HG02759 (cell line): ENCODE data around the gene ZNF33A.
A peak's percentile ranks its signal among the peaks of the same experiment; 100 is the strongest.
"Not testable (repeated sequence)": the region's sequence is repeated elsewhere in the genome, so short reads cannot be mapped to it uniquely, and the experiment has no call there.

ENCODE experiments used
- ATAC-seq: cut with Tn5 transposase; IDR thresholded peaks from one replicate; pipeline ENCODE4 v1.9.1; 2021; ENCODE audit warnings: mild to moderate bottlenecking, moderate library complexity; ENCODE audit not compliant: unreplicated experiment

Gene ZNF33A

DNA sequence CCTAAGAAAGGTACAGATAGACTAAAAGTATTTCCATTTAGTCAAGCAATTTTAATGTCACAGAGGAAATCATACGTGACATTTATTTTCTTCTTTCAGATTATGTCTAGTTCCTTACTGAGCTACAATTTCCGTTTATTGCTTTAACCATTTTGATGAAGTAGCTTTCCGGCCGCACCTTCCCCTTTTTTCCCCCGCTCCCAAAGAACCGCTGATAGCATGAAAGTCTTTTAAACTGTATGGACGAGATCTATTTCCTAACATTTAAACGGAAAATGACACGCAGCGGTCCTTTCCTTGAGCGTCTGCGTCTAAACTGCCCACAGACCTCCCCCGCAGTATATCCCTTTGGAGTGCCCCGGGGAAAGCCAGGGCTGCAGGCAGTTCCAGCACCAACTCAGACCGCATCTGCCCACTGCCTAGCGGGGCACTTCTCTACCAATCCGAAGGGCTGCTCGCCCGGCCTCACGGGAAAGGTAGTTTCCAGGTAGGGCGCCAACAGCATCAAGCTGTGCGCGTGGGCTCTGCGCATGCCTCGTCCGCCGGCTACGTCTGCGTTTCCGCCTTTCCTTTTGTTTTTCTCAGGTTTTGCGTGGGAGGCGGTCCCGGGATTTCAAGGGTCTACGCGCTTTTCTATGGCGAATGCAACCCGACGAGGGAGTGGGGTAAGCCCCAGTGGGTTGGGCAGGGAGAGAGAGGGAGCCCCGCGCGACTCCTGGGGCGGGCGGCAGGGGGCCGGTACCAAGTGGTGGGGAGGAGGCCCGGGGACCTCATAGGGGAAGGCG lies at the start of gene ZNF33A:
ZNF33A (plus strand) TSS at position 557 of the 785 bp plus-strand sequence. CDS start 1,667 bp downstream, outside the sequence.
- ATAC-seq, result peak; percentile 86

DNA sequence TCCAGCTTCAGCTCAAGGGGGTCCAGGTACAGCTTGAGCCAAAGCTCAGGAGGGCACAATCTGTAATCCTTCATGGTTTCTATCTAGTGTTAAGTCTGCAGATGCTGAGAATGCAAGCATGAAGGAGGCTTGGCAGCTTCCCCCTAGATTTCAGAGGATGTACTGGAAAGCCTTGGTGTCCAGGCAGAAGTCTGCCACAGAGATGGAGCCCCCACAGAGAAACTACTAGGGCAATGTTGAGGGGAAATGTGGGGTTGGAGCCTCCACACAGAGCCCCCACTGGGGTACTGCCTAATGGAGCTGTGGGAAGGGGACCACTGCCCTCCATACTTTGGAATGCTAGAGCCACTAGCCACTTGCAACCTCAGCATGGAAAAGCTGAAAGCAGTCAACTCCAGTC lies 45.5 kb upstream of the ZNF33A start:
- no peak for ATAC-seq

GRCh38 chr10:37972396-37972795 lies 38.1 kb upstream of the ZNF33A start:
- ATAC-seq, result no peak

DNA sequence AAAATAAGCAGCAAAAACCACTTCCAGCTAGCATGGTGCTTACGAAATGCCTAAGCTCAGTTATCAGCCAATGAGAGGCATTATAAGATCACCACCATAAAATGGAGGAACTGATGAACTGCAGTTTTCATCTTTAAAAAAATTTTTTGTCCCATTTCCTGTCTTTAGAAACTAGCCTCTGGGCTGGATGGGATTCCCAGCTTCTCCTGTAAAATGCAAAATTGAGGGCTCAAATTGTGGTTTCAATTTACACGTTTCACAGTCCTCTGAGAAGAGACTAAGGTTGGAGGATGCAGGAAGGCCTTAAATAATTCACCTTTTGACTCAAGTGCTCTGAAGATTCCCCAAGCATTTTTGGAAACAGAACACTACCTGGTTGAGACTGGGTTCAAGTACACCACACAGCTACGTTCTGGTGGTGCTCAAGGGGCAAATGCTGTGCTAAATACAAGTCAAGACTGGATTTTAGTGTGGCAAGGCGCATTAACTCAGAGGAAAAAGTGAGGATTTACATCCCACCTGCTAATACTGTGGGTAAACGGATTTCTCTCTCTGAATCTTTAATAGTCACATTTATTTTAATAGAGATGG lies 35.0 kb upstream of the ZNF33A start:
- ATAC-seq, result no peak

DNA sequence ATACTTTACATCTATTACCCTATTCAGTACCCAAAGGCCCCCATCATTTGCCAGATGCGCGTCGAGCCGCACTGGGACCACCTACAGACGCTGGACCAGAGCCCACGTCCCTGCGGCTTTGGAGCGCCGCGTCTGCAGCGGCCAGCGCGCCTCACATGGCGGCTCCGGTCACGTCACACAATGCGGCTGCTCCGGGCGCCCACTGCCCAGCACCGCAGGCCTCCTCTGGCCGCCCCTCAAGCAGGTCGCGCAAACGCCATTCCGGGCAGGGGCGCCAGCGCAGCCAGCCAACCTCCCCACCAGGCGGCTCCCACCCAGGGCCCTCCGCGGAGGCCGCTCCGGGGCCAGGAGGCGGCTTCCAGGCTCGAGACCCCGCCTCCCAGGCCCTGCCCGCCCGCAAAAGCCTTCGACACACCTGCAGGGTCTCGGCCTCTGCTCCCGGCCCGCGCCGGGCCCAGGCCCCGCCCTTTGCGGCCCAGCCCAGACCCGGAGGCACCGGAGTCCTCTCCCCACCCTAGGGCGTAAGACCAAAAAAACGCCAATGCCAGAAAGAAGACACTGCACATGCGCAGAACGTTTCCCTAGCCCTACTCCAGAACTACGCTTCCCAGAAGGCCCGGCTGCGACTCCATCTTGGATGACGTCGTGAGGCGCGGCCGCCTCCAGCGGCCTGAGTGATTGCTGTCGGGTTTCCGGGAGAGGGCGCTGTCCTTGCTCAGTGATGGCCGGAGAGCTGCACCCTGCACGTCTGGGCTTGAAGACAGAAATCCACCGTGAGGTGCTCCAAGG lies 34.2 kb upstream of the ZNF33A start, which contains the start of gene ZNF25:
ZNF25 (minus strand) TSS at position 557 of the 789 bp plus-strand sequence. CDS start 4,925 bp downstream, outside the sequence.
- peak; percentile 97 for ATAC-seq

DNA sequence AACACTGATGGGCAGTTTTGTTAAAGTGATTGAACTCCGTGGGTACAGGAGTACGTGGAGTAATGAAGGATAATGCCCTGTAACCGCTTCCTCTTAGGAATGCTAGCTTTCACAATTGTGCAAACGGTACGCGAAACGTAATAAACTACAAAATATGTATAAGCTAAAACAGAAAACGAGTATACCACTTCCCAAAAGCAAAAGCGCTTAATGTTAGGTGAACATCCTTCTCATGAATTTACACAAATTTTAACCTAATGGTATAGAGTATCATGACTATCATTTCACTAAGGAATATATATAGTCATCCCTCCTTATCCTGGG lies 33.6 kb upstream of the ZNF33A start:
- ATAC-seq, result no peak

DNA sequence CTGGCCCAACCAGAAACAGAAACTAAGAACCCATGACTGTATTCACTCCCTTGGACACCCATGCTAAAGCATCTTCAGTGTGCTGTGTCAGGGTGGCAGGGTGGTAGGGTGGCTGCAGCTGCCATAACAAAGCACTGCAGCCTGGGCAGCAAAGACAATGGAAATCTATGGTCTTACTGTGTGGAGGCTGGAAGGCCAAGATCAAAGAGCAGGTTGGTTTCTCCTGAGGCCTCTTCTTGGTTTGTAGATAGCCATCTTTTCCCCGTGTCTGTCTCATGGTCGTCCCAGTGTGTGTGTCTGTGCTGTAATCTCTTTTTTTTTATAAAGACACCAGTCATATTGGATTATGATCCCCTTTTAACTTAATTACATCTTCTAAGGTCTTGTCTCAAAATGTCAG lies 18.8 kb upstream of the ZNF33A start:
- no peak for ATAC-seq

- ATAC-seq, result no peak
Measured at GRCh38 chr10:37992083-37992482, 18.4 kb upstream of the ZNF33A start.

GRCh38 chr10:37998920-37999319 lies 11.6 kb upstream of the ZNF33A start:
- not testable (repeated sequence) for ATAC-seq

- ATAC-seq, result not testable (repeated sequence)
Measured at GRCh38 chr10:38000474-38000873, 10.0 kb upstream of the ZNF33A start.

GRCh38 chr10:38003026-38003425 lies 7.4 kb upstream of the ZNF33A start:
- no peak for ATAC-seq

DNA sequence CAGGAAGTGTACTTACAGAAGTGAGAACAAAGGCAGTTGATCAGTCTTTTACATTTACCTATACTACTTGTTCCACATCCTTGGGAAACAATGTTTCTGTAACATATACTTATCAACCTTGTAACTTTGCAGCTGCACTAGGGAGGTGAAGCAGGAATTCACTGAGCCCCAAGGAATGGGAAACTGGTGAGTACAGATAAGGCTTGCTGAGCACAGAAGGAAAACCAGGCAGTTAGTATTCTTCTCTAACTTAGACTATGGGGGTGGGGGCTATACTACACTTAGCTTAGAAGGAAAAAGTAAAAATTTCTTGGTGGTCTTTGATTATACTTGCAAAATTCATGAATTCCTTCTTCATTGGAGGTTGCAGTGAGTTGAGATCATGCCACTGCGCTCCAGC lies 6.9 kb upstream of the ZNF33A start:
- no peak for ATAC-seq

DNA sequence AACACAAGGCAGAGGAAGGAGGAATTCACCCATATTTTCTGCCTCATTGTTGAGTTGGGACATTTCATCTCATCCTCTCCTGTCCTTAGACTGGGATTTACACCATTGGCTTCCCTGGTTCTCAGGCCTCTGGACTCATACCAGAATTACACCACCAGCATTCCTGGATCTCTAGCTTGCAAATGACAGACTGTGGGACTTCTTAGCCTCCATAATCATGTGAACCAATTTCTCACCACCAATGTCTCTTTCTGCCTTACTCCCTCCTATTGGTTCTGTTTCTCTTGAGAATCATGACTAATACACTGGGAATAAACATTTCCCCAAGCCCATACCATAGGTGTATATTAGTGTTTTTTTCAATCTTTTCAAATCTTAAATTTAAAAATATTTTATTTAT lies 2.9 kb upstream of the ZNF33A start:
- ATAC-seq, result no peak

GRCh38 chr10:38007991-38008390 lies 2.5 kb upstream of the ZNF33A start:
- ATAC-seq, result no peak

GRCh38 chr10:38016354-38016753 lies 5.9 kb downstream of the ZNF33A start:
- ATAC-seq, result no peak

DNA sequence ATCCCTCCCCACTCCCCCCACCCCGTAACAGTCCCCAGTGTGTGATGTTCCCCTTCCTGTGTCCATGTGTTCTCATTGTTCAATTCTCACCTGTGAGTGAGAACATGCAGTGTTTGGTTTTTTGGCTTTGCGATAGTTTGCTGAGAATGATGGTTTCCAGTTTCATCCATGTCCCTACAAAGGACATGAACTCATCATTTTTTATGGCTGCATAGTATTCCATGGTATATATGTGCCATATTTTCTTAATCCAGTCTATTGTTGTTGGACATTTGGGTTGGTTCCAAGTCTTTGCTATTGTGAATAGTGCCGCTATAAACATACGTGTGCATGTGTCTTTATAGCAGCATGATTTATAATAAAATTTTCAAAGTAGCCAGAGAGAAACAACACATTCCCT lies 8.6 kb downstream of the ZNF33A start:
- not testable (repeated sequence) for ATAC-seq

- ATAC-seq, result peak; percentile 90
Measured at GRCh38 chr10:38025283-38025682, 14.8 kb downstream of the ZNF33A start.

- no peak for ATAC-seq
Measured at GRCh38 chr10:38027986-38028385, 17.5 kb downstream of the ZNF33A start.

GRCh38 chr10:38032886-38033285 lies 22.4 kb downstream of the ZNF33A start:
- ATAC-seq, result no peak

DNA sequence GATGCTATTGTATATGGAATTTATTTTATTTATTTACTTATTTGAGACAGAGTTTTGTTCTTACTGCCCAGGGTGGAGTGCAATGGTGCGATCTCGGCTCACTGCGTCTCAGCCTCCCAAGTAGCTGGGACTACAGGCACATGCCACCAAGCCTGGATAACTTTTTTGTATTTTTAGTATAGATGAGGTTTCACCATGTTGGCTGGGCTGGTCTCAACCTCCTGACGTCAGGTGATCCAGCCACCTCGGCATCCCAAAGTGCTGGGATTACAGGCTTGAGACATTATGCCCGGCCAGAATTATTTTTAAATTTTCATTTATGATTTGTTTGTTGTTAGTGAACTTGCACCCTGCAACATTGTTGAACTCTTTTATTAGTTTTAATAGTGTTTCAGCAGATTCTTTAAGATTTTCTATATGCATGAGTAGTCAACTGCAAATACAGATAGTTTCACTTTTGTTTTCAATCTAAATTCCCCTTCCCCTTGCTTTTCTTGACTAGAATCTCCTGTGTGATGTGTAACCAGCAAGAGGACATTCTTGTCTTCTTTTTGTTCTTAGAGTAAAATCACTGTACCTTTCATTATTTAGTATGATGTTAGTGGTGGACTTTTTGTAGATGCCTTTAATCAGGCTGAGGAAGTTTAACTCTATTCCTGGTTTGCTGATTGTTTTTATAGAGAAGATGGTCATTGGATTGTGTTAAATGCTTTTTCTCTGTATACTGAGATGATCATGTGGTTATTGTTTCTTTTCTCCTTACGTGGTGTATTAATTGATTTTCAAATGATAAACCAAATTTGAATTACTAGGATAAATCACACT lies 27.8 kb downstream of the ZNF33A start:
- ATAC-seq, result peak; percentile 95

DNA sequence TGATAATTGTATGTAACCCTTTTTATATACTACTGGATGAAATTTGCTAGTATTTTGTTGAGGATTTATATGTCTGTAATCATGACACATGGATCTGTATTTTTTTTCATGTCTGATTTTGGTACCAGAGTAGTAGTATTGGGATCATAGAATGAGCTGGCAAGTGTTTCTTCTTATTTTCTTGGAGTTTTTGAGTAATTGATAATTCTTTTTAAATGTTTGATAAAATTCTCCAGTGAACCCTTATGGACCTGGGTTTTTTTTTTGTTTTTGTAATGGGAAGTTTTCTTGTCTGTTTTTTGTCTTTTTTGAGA lies 28.4 kb downstream of the ZNF33A start:
- no peak for ATAC-seq
